ENCODE data around the gene EYS.
"Not testable (repeated sequence)": the region's sequence is repeated elsewhere in the genome, so short reads cannot be mapped to it uniquely, and the experiment has no call there.

Gene EYS

GRCh38 chr6:63864061-63864460 is 1843.0 kb downstream of the EYS start:
- no peak overlapping the region for H3K4me3 Mint-ChIP-seq
- no peaks in the 10 kb centered on the region for H3K9me3 Mint-ChIP-seq
- no peak for ATAC-seq
- H3K27me3 Mint-ChIP-seq = no peaks in the 10 kb centered on the region
- H3K4me1 Mint-ChIP-seq = no peaks in the 10 kb centered on the region
- H3K27ac Mint-ChIP-seq = no peak overlapping the region
- DNase-seq = no peak

GRCh38 chr6:63862486-63863198 is 1844.4 kb downstream of the EYS start:
- ATAC-seq = no peak
- H3K27ac Mint-ChIP-seq = no peak overlapping the region
- no peak overlapping the region for H3K4me3 Mint-ChIP-seq
- H3K9me3 Mint-ChIP-seq = no peaks in the 10 kb centered on the region
- no peaks in the 10 kb centered on the region for H3K27me3 Mint-ChIP-seq
- DNase-seq = no peak
- no peaks in the 10 kb centered on the region for H3K4me1 Mint-ChIP-seq

- H3K4me1 Mint-ChIP-seq = no peaks in the 10 kb centered on the region
- DNase-seq (no peak), ATAC-seq (no peak)
- H3K4me3 Mint-ChIP-seq = no peak overlapping the region
- H3K27ac Mint-ChIP-seq = no peak overlapping the region
- no peaks in the 10 kb centered on the region for H3K27me3 Mint-ChIP-seq
- H3K9me3 Mint-ChIP-seq = no peaks in the 10 kb centered on the region
Measured at GRCh38 chr6:63859528-63859927, 1847.5 kb downstream of the EYS start.

- Mint-ChIP-seq H3K9me3 (no peaks in the 10 kb centered on the region), H3K27ac (no peak overlapping the region), H3K27me3 (no peaks in the 10 kb centered on the region), H3K4me1 (no peaks in the 10 kb centered on the region), H3K4me3 (no peak overlapping the region)
- DNase-seq (no peak), ATAC-seq (no peak)
Measured at GRCh38 chr6:63858691-63859090, 1848.3 kb downstream of the EYS start.

GRCh38 chr6:63856271-63856670 is 1850.8 kb downstream of the EYS start:
- ATAC-seq (no peak), DNase-seq (no peak)
- H3K27me3 Mint-ChIP-seq = no peaks in the 10 kb centered on the region
- H3K4me1 Mint-ChIP-seq = no peaks in the 10 kb centered on the region
- no peak overlapping the region for H3K4me3 Mint-ChIP-seq
- H3K27ac Mint-ChIP-seq = no peak overlapping the region
- H3K9me3 Mint-ChIP-seq = peaks cover 12 to 14% of the 10 kb centered on the region in 2 donors

GRCh38 chr6:63844287-63844686 is 1862.7 kb downstream of the EYS start:
- DNase-seq (no peak), ATAC-seq (no peak)
- Mint-ChIP-seq H3K9me3 (peaks cover 6 to 14% of the 10 kb centered on the region in 2 donors), H3K27me3 (peaks cover 8% of the 10 kb centered on the region), H3K4me3 (no peak overlapping the region), H3K27ac (no peak overlapping the region), H3K4me1 (no peaks in the 10 kb centered on the region)

GRCh38 chr6:63839485-63839884 is 1867.5 kb downstream of the EYS start:
- Mint-ChIP-seq H3K27me3 (peaks cover 8% of the 10 kb centered on the region), H3K9me3 (peaks cover 5 to 18% of the 10 kb centered on the region in 2 donors), H3K4me1 (no peaks in the 10 kb centered on the region), H3K4me3 (no peak overlapping the region), H3K27ac (no peak overlapping the region)
- no peak for ATAC-seq
- no peak for DNase-seq

GRCh38 chr6:63828678-63829077 is 1878.3 kb downstream of the EYS start:
- DNase-seq, ATAC-seq, H3K4me3 Mint-ChIP-seq, H3K27me3 Mint-ChIP-seq, H3K27ac Mint-ChIP-seq, H3K4me1 Mint-ChIP-seq: not testable (repeated sequence)
- peaks cover 23 to 31% of the 10 kb centered on the region in 2 donors for H3K9me3 Mint-ChIP-seq

- no peak for ATAC-seq
- Mint-ChIP-seq H3K9me3 (peaks cover 13 to 20% of the 10 kb centered on the region in 2 donors), H3K27ac (no peak overlapping the region), H3K4me3 (no peak overlapping the region), H3K27me3 (peaks cover 7% of the 10 kb centered on the region), H3K4me1 (no peaks in the 10 kb centered on the region)
- DNase-seq = no peak
Measured at GRCh38 chr6:63824722-63825121, 1882.3 kb downstream of the EYS start.

GRCh38 chr6:63821442-63821841 is 1885.6 kb downstream of the EYS start:
- peaks cover 0 to 8% of the 10 kb centered on the region in 2 donors for H3K9me3 Mint-ChIP-seq
- H3K4me3 Mint-ChIP-seq = no peak overlapping the region
- ATAC-seq (no peak), DNase-seq (no peak)
- peaks cover 7% of the 10 kb centered on the region for H3K27me3 Mint-ChIP-seq
- no peaks in the 10 kb centered on the region for H3K4me1 Mint-ChIP-seq
- H3K27ac Mint-ChIP-seq = no peak overlapping the region

- H3K9me3 Mint-ChIP-seq = no peaks in the 10 kb centered on the region
- no peaks in the 10 kb centered on the region for H3K4me1 Mint-ChIP-seq
- ATAC-seq = no peak
- H3K27ac Mint-ChIP-seq = no peak overlapping the region
- H3K27me3 Mint-ChIP-seq = peaks cover 7% of the 10 kb centered on the region
- no peak overlapping the region for H3K4me3 Mint-ChIP-seq
- DNase-seq = no peak
Measured at GRCh38 chr6:63819831-63820230, 1887.2 kb downstream of the EYS start.

GRCh38 chr6:63817492-63818050 is 1889.5 kb downstream of the EYS start:
- Mint-ChIP-seq H3K9me3 (no peaks in the 10 kb centered on the region), H3K4me3 (no peak overlapping the region), H3K27ac (no peak overlapping the region), H3K27me3 (peaks cover 7% of the 10 kb centered on the region), H3K4me1 (no peaks in the 10 kb centered on the region)
- DNase-seq (no peak), ATAC-seq (no peak)

- H3K4me3 Mint-ChIP-seq = no peak overlapping the region
- no peak overlapping the region for H3K27ac Mint-ChIP-seq
- H3K9me3 Mint-ChIP-seq = no peaks in the 10 kb centered on the region
- peaks cover 8% of the 10 kb centered on the region for H3K27me3 Mint-ChIP-seq
- no peaks in the 10 kb centered on the region for H3K4me1 Mint-ChIP-seq
- peak; percentile 33 for ATAC-seq
- DNase-seq = no peak
Measured at GRCh38 chr6:63816982-63817436, 1890.0 kb downstream of the EYS start.

GRCh38 chr6:63816401-63816981 is 1890.5 kb downstream of the EYS start:
- no peaks in the 10 kb centered on the region for H3K9me3 Mint-ChIP-seq
- H3K4me3 Mint-ChIP-seq = no peak overlapping the region
- no peak for DNase-seq
- no peak for ATAC-seq
- H3K27me3 Mint-ChIP-seq = peaks cover 10% of the 10 kb centered on the region
- no peak overlapping the region for H3K27ac Mint-ChIP-seq
- no peaks in the 10 kb centered on the region for H3K4me1 Mint-ChIP-seq

GRCh38 chr6:63814459-63814858 is 1892.6 kb downstream of the EYS start:
- no peaks in the 10 kb centered on the region for H3K4me1 Mint-ChIP-seq
- H3K9me3 Mint-ChIP-seq = no peaks in the 10 kb centered on the region
- peaks cover 16% of the 10 kb centered on the region for H3K27me3 Mint-ChIP-seq
- DNase-seq (no peak), ATAC-seq (no peak)
- H3K4me3 Mint-ChIP-seq = no peak overlapping the region
- H3K27ac Mint-ChIP-seq = no peak overlapping the region

GRCh38 chr6:63813566-63814120 is 1893.4 kb downstream of the EYS start:
- Mint-ChIP-seq H3K27me3 (peaks cover 16% of the 10 kb centered on the region), H3K4me1 (no peaks in the 10 kb centered on the region), H3K27ac (no peak overlapping the region), H3K9me3 (no peaks in the 10 kb centered on the region), H3K4me3 (no peak overlapping the region)
- DNase-seq = no peak
- no peak for ATAC-seq
